Endothelial cell of umbilical vein (primary cell): ENCODE results near the gene LARP6. TPM values are rescaled to one million over a fixed set of nuclear protein-coding genes. Genes with fewer than 3 reads are reported as not detected.

Source experiments
- BruUV-seq: library from RNA; stranded (reverse); fragments of 400-500 nt; replicated peaks from 2 replicates; lab custom pipeline; 2021; lab: Mats Ljungman, UMichigan
- CTCF ChIA-PET: fragments of 300-600, 350-600 bp; sonication (Branson Sonifier 250); formaldehyde crosslinking; loops from one replicate; lab custom pipeline; 2021; ENCODE audit warnings: antibody characterized with exemption, inconsistent platforms; lab: Charles Lee
- POLR2A ChIA-PET: fragments of 300-600, 350-600 bp; sonication (Branson Sonifier 250); formaldehyde crosslinking; loops from one replicate; lab custom pipeline; 2021; ENCODE audit warnings: antibody characterized with exemption, inconsistent platforms; lab: Charles Lee
- DNase-seq: peaks from one replicate; pipeline ENCODE4 v3.0.0-alpha.2; 2011; ENCODE audit warnings: low read depth, low spot score
- FAIRE-seq: peaks from 2 replicates; lab custom pipeline; 2011; peaks lifted over from hg19 to GRCh38; lab: Jason Lieb, UNC
- H2AFZ ChIP-seq: 2 replicates; pipeline ENCODE4 v1.6.0; 2012; ENCODE audit warnings: low read depth, low read length, control low read depth, inconsistent platforms
- H3K27ac ChIP-seq: 2 replicates; pipeline ENCODE4 v1.5.1; 2011; ENCODE audit warnings: low read depth, mild to moderate bottlenecking, control low read depth, low read length, moderate library complexity; ENCODE audit not compliant: insufficient read depth
- H3K27me3 ChIP-seq, 2 experiments: 2 replicates each; pipeline versions ENCODE4 v1.6.0 to v1.6.1; 2011; ENCODE audit warnings: low read length in 2 of 2, mixed read lengths in 1 of 2; ENCODE audit not compliant: control insufficient read depth in 2 of 2, insufficient read depth in 2 of 2
- H3K36me3 ChIP-seq, 2 experiments: 2 replicates in 1 of 2; 3 replicates in 1 of 2; pipeline ENCODE4 v1.5.1; 2011; ENCODE audit warnings: low read length in 2 of 2, mild to moderate bottlenecking in 1 of 2, moderate library complexity in 1 of 2; ENCODE audit not compliant: control insufficient read depth in 2 of 2, insufficient read depth in 2 of 2; ENCODE audit errors: extremely low read depth in 1 of 2
- H3K4me1 ChIP-seq: 3 replicates; pipeline ENCODE4 v1.5.1; 2011; ENCODE audit warnings: mild to moderate bottlenecking, low read length; ENCODE audit not compliant: control insufficient read depth, insufficient read depth; ENCODE audit errors: extremely low read depth
- H3K4me2 ChIP-seq: 2 replicates; pipeline ENCODE4 v1.6.1; 2011; ENCODE audit warnings: low read length, control low read depth, mixed read lengths; ENCODE audit not compliant: insufficient read depth
- H3K4me3 ChIP-seq, 3 experiments: fragments of 200-600 bp in 1 of 3; sonication (generic), shearing (Covaris generic) in 1 of 3; replicated peaks in 1 of 3; 2 replicates each; pipeline ENCODE4 v1.5.1; 2011 to 2016; ENCODE audit warnings: control low read depth in 3 of 3, low read length in 3 of 3, mild to moderate bottlenecking in 2 of 3, inconsistent platforms in 1 of 3, low read depth in 1 of 3, moderate library complexity in 1 of 3; ENCODE audit not compliant: insufficient read depth in 1 of 3
- H3K79me2 ChIP-seq: 2 replicates; pipeline ENCODE4 v1.6.0; 2012; ENCODE audit warnings: low read length, inconsistent platforms; ENCODE audit not compliant: control insufficient read depth, insufficient read depth
- H3K9ac ChIP-seq: replicated peaks from 2 replicates; pipeline ENCODE3; 2011; ENCODE audit warnings: low read length, control low read depth; ENCODE audit not compliant: insufficient read depth; ENCODE audit errors: extremely low read depth
- H3K9me1 ChIP-seq: replicated peaks from 3 replicates; pipeline ENCODE4 v1.6.0; 2011; ENCODE audit warnings: mild to moderate bottlenecking, low read length; ENCODE audit not compliant: control insufficient read depth, insufficient read depth; ENCODE audit errors: extremely low read depth
- H3K9me3 ChIP-seq: replicated peaks from 2 replicates; pipeline ENCODE4 v1.5.1; 2012; ENCODE audit warnings: low read length, inconsistent platforms; ENCODE audit not compliant: control insufficient read depth, insufficient read depth
- H4K20me1 ChIP-seq: replicated peaks from 2 replicates; pipeline ENCODE3; 2011; ENCODE audit warnings: mild to moderate bottlenecking, low read length; ENCODE audit not compliant: control insufficient read depth, insufficient read depth; ENCODE audit errors: extremely low read depth
- CTCF ChIP-seq, 2 donors: IDR thresholded peaks; 1 replicate in 1 of 2; 2 replicates in 1 of 2; pipeline ENCODE4 v1.5.1; 2011; ENCODE audit warnings: low read length in 2 of 2, mild to moderate bottlenecking in 2 of 2, moderate library complexity in 2 of 2, control low read depth in 1 of 2, inconsistent platforms in 1 of 2, low read depth in 1 of 2; ENCODE audit not compliant: insufficient read depth in 1 of 2; ENCODE audit errors: extremely low read depth in 1 of 2
- EZH2 ChIP-seq: IDR thresholded peaks from 2 replicates; pipeline ENCODE4 v1.6.1; 2012; ENCODE audit warnings: borderline replicate concordance, low read depth, mild to moderate bottlenecking, moderate library complexity, low read length, inconsistent platforms; ENCODE audit not compliant: severe bottlenecking
- FOS ChIP-seq: IDR thresholded peaks from 2 replicates; pipeline ENCODE4 v1.6.1; 2011; ENCODE audit warnings: mild to moderate bottlenecking, low read length, moderate library complexity, borderline replicate concordance; ENCODE audit not compliant: insufficient read depth
- GATA2 ChIP-seq: IDR thresholded peaks from 2 replicates; pipeline ENCODE4 v1.7.0; 2011; ENCODE audit warnings: low read depth, mild to moderate bottlenecking, moderate library complexity, mixed read lengths, low read length; ENCODE audit not compliant: insufficient read length, insufficient read depth
- JUN ChIP-seq: IDR thresholded peaks from 2 replicates; pipeline ENCODE4 v1.6.1; 2011; ENCODE audit warnings: borderline replicate concordance, low read depth; ENCODE audit not compliant: insufficient read length, insufficient read depth
- MAX ChIP-seq: IDR thresholded peaks from 2 replicates; pipeline ENCODE4 v1.6.1; 2011; ENCODE audit not compliant: insufficient read depth, insufficient read length
- MYC ChIP-seq: IDR thresholded peaks from one replicate; pipeline ENCODE4 v1.6.1; 2011; ENCODE audit warnings: mild to moderate bottlenecking, low read depth, low read length
- POLR2A ChIP-seq: IDR thresholded peaks from 2 replicates; pipeline ENCODE4 v1.6.1; 2012; ENCODE audit warnings: low read depth, mild to moderate bottlenecking, control low read depth, low read length
- POLR2AphosphoS5 ChIP-seq: IDR thresholded peaks from 2 replicates; pipeline ENCODE4 v1.6.1; 2012; ENCODE audit warnings: low read depth, mild to moderate bottlenecking, control low read depth, low read length, moderate library complexity; ENCODE audit not compliant: insufficient read depth
- dilution Hi-C: fragments of 300-500 bp; cut with MboI; formaldehyde crosslinking; loops from one replicate; pipeline ENCODE4 v1.15.0; 2019; ENCODE audit warnings: low sequenced_read_pairs; ENCODE audit not compliant: extremely low pct_ligation_motif_present
- intact Hi-C: fragments of 100-400 bp; cut with micrococcal nuclease; formaldehyde crosslinking; loops from one replicate; pipeline ENCODE4 v1.10.0; 2022
- polyA plus RNA-seq, 4 experiments: library from polyadenylated mRNA; depleted of rRNA in 3 of 4; stranded (reverse) in 3 of 4; unstranded in 1 of 4; fragments of >200 nt; gene quantifications; 2 replicates each; pipeline versions ENCODE4 v1.2.1 to v1.2.3, GENCODE V29; 2011 to 2012; ENCODE audit warnings: missing spikeins in 1 of 4
- total RNA-seq: library from RNA; stranded (reverse); gene quantifications from 2 replicates; pipeline ENCODE4 v1.2.3, GENCODE V29; 2021

LARP6 gene
- total and polyA plus RNA-seq, 2 donors (not counting 3 experiments of a cell fraction or from before 2014, with no cell fraction given) = 16.9 to 56.2 TPM

- Histone ChIP-seq H3K4me3 (no peak overlapping the region), H3K9me1 (no peaks in the 10 kb centered on the region)
Observed at GRCh38 chr15:70856884-70857561, 3.1 kb upstream of the LARP6 start.

GRCh38 chr15:70856177-70856883, 2.4 kb upstream of the LARP6 start:
- Histone ChIP-seq H3K27ac (peak overlapping the region; percentile 73), H3K9me1 (no peaks in the 10 kb centered on the region), H3K4me1 (peaks cover 26% of the 10 kb centered on the region), H3K9me3 (no peaks in the 10 kb centered on the region), H2AFZ (peak overlapping the region; percentile 55), H3K9ac (peak overlapping the region; percentile 49), H4K20me1 (no peaks in the 10 kb centered on the region), H3K79me2 (peaks cover 4% of the 10 kb centered on the region), H3K36me3 (peaks cover 0 to 5% of the 10 kb centered on the region in 2 experiments), H3K4me3 (no peak overlapping the region), H3K4me2 (no peak overlapping the region), H3K27me3 (no peaks in the 10 kb centered on the region)
- FAIRE-seq = no peak
- POLR2A ChIA-PET = interaction anchor here (1.0 to 1.2 kb wide), 2 partner anchors 9 to 18 kb away, joined by 3 read pairs; no protein-coding TSS in a partner anchor
- dilution Hi-C loops (no loop called here), intact Hi-C loops (no loop called here)
- TF ChIP-seq CTCF (IDR thresholded peaks at IDR 0.05; ENCODE audit: extremely low read depth in 1 of 2, insufficient read depth in 1 of 2, low read depth in 1 of 2, low read length in 2 of 2) (no peak), POLR2AphosphoS5 (no peak), MAX (no peak), FOS (no peak), GATA2 (no peak), POLR2A (no peak), EZH2 (no peak), JUN (no peak), MYC (no peak)
- no TSS peak for BruUV-seq
- CTCF ChIA-PET = interaction anchor here (0.8 to 9.2 kb wide), 8 partner anchors 14 to 584 kb away, joined by 3 to 72 read pairs (median 4); partner anchors contain the start of genes LRRC49 and THAP10
- no peak for DNase-seq

More at GRCh38 chr15:70856884-70857561, 3.1 kb upstream of the LARP6 start:
- Histone ChIP-seq H3K36me3 (no peaks in the 10 kb centered on the region), H2AFZ (peak overlapping the region; percentile 55), H3K79me2 (peaks cover 4% of the 10 kb centered on the region), H3K27me3 (no peaks in the 10 kb centered on the region), H3K9ac (peak overlapping the region; percentile 49), H3K4me1 (peaks cover 26% of the 10 kb centered on the region), H3K27ac (peak overlapping the region; percentile 73), H3K4me2 (no peak overlapping the region), H3K9me3 (no peaks in the 10 kb centered on the region), H4K20me1 (no peaks in the 10 kb centered on the region)
- BruUV-seq = TSS peak; percentile 32
- DNase-seq (peak; percentile 99), FAIRE-seq (peak; percentile 91)
- intact Hi-C loops = no loop called here
- ChIA-PET POLR2A (interaction anchor here (1.0 to 1.2 kb wide), 2 partner anchors 10 to 18 kb away, joined by 3 read pairs; no protein-coding TSS in a partner anchor), CTCF (interaction anchor here (0.8 to 9.2 kb wide), 8 partner anchors 13 to 584 kb away, joined by 3 to 72 read pairs (median 4); partner anchors contain the start of genes LRRC49 and THAP10)
- dilution Hi-C loops = no loop called here
- TF ChIP-seq POLR2AphosphoS5 (peak; percentile 19), FOS (peak; percentile 26), GATA2 (peak; percentile 55), JUN (peak; percentile 88), EZH2 (no peak), POLR2A (no peak)
